ENCODE measurements around the gene ESYT1. TPM values are rescaled to one million over a fixed set of nuclear protein-coding genes. Genes with fewer than 3 reads are reported as not detected.

The ESYT1 gene
- total and polyA plus RNA-seq, 9 of the 15 experiments (the other 6 are each of a cell fraction or from before 2014, with no cell fraction given): 132 to 420 (median 164) TPM

DNA sequence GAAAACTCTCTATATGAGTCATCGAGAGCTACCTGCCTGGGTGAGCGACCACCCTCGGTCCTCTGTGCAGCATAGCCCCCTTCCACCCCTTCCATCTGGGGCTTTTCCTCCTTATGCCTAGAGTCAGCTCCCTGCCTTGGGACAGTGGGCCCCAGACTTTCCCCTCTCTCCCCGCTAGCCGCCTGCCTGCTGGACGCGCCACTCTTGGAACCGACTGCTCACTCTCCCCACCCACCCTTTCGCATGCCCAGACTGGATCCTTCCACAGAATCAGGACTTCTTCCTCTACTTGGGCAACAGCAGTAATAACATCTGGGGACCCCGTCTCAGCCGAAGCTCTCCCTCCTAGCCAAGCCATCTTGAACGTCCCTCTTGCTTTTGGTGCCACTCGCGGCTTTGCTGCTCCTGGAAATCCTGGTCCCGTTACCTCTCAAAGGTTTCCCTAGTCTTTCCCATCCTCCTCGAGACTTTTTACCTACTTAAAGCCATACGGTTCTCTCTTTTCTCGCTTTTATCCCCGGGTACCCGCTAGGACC, 671 bp downstream of the ESYT1 start (continued):
- TF ChIP-seq, protein P1, sequence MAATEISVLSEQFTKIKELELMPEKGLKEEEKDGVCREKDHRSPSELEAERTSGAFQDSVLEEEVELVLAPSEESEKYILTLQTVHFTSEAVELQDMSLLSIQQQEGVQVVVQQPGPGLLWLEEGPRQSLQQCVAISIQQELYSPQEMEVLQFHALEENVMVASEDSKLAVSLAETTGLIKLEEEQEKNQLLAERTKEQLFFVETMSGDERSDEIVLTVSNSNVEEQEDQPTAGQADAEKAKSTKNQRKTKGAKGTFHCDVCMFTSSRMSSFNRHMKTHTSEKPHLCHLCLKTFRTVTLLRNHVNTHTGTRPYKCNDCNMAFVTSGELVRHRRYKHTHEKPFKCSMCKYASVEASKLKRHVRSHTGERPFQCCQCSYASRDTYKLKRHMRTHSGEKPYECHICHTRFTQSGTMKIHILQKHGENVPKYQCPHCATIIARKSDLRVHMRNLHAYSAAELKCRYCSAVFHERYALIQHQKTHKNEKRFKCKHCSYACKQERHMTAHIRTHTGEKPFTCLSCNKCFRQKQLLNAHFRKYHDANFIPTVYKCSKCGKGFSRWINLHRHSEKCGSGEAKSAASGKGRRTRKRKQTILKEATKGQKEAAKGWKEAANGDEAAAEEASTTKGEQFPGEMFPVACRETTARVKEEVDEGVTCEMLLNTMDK (IDR thresholded peaks at IDR 0.05; ENCODE audit: borderline replicate concordance, insufficient read depth, low read depth, low read length, poor library complexity, severe bottlenecking): no peak
- TF ChIP-seq TAF15 (IDR thresholded peaks at IDR 0.05; ENCODE audit: low read depth, low read length) (no peak), GTF2E2 (tag; IDR thresholded peaks at IDR 0.05) (0 out of 2 replicates have a peak, but pooled peaks have one; percentile 30), SIRT6 (IDR thresholded peaks at IDR 0.05; ENCODE audit: low read depth, low read length) (no peak), SIN3B (IDR thresholded peaks at IDR 0.05; ENCODE audit: low read depth) (no peak), PTRF (tag; IDR thresholded peaks at IDR 0.05) (no peak), ZNF699 (CRISPR knock-in tag; IDR thresholded peaks at IDR 0.05; ENCODE audit: insufficient replicate concordance) (no peak), CHCHD3 (CRISPR knock-in tag; IDR thresholded peaks at IDR 0.05) (no peak)
- TF ChIP-seq, protein P2, sequence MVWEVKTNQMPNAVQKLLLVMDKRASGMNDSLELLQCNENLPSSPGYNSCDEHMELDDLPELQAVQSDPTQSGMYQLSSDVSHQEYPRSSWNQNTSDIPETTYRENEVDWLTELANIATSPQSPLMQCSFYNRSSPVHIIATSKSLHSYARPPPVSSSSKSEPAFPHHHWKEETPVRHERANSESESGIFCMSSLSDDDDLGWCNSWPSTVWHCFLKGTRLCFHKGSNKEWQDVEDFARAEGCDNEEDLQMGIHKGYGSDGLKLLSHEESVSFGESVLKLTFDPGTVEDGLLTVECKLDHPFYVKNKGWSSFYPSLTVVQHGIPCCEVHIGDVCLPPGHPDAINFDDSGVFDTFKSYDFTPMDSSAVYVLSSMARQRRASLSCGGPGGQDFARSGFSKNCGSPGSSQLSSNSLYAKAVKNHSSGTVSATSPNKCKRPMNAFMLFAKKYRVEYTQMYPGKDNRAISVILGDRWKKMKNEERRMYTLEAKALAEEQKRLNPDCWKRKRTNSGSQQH (CRISPR knock-in tag; IDR thresholded peaks at IDR 0.05): 0 out of 2 replicates have a peak, but pooled peaks have one; percentile 7
- TF ChIP-seq, protein P3, sequence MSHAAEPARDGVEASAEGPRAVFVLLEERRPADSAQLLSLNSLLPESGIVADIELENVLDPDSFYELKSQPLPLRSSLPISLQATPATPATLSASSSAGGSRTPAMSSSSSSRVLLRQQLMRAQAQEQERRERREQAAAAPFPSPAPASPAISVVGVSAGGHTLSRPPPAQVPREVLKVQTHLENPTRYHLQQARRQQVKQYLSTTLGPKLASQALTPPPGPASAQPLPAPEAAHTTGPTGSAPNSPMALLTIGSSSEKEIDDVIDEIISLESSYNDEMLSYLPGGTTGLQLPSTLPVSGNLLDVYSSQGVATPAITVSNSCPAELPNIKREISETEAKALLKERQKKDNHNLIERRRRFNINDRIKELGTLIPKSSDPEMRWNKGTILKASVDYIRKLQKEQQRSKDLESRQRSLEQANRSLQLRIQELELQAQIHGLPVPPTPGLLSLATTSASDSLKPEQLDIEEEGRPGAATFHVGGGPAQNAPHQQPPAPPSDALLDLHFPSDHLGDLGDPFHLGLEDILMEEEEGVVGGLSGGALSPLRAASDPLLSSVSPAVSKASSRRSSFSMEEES (CRISPR knock-in tag; IDR thresholded peaks at IDR 0.05): no peak
- TF ChIP-seq, protein P4, sequence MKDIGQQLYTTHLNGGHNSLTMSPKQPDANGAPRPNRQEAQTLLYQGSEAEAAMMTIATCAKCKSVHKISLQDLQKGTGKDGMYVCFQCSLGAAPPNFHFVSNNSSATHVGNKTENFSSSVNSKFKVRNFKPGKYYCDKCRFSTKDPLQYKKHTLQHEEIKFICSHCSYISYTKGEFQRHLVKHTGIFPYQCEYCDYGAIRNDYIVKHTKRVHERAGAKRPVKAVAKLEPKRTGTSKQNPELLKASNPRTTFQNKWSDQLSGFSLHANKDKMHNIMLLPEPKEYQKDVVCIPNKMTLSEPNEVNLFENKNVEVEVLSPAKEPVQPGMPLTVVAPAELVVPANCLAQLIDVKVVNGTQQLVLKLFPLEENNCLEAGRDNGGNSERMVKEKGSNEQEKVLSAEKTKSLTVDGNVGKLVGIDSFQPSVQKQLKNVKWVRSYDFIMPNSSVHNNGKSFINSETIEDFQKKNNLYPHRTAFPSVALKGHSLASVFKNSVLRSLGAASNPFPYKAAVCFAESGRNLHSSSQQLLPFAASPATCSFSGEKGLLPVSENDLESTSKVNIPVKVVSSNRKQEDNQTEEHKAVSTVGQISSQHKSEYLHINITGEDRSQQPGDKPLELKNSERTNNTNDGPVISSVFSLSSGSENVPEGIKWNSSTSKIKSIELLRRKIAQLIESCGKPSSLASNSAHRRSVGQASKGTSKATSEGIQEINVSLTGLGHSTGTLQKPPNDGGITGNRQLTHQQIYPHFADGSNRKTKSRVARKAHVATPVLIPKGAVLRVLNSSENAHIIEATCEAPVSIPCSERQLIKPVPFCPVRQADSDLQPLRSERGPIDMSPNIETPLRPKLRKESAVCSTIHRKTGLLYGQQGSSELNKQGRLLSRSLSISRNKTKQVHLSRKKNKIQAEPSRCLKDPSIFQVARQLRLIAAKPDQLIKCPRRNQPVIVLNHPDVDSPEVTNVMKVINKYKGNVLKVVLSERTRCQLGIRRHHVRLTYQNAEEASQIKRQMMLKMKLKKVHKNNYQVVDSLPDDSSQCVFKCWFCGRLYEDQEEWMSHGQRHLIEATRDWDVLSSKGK (CRISPR knock-in tag; IDR thresholded peaks at IDR 0.05): no peak
- TF ChIP-seq, protein P5, sequence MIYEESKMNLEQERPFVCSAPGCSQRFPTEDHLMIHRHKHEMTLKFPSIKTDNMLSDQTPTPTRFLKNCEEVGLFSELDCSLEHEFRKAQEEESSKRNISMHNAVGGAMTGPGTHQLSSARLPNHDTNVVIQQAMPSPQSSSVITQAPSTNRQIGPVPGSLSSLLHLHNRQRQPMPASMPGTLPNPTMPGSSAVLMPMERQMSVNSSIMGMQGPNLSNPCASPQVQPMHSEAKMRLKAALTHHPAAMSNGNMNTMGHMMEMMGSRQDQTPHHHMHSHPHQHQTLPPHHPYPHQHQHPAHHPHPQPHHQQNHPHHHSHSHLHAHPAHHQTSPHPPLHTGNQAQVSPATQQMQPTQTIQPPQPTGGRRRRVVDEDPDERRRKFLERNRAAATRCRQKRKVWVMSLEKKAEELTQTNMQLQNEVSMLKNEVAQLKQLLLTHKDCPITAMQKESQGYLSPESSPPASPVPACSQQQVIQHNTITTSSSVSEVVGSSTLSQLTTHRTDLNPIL (CRISPR knock-in tag; IDR thresholded peaks at IDR 0.05): no peak
- TF ChIP-seq, protein P6, sequence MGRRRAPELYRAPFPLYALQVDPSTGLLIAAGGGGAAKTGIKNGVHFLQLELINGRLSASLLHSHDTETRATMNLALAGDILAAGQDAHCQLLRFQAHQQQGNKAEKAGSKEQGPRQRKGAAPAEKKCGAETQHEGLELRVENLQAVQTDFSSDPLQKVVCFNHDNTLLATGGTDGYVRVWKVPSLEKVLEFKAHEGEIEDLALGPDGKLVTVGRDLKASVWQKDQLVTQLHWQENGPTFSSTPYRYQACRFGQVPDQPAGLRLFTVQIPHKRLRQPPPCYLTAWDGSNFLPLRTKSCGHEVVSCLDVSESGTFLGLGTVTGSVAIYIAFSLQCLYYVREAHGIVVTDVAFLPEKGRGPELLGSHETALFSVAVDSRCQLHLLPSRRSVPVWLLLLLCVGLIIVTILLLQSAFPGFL (CRISPR knock-in tag; IDR thresholded peaks at IDR 0.05): no peak
- TF ChIP-seq, protein P7, sequence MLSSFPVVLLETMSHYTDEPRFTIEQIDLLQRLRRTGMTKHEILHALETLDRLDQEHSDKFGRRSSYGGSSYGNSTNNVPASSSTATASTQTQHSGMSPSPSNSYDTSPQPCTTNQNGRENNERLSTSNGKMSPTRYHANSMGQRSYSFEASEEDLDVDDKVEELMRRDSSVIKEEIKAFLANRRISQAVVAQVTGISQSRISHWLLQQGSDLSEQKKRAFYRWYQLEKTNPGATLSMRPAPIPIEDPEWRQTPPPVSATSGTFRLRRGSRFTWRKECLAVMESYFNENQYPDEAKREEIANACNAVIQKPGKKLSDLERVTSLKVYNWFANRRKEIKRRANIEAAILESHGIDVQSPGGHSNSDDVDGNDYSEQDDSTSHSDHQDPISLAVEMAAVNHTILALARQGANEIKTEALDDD (IDR thresholded peaks at IDR 0.05): no peak

All from K562 (cell line).